MM.1S (cell line): ENCODE results near the gene TSPOAP1.

Experiments
- DNase-seq: peaks from one replicate; pipeline ENCODE4 v3.0.0-alpha.2; 2015
- H2AFZ ChIP-seq: fragments of 300-600 bp; sonication (generic); 2 replicates; pipeline ENCODE4 v1.6.0; 2016; ENCODE audit warnings: antibody characterized with exemption, low read length
- H3F3A ChIP-seq: fragments of 300-600 bp; sonication (generic); 2 replicates; pipeline ENCODE4 v1.6.1; 2016; ENCODE audit warnings: mild to moderate bottlenecking, antibody characterized with exemption, low read length, moderate library complexity, mixed read lengths; ENCODE audit not compliant: insufficient read depth
- H3K27ac ChIP-seq: fragments of 300-600 bp; sonication (generic); 2 replicates; pipeline ENCODE4 v1.5.1; 2016; ENCODE audit warnings: mild to moderate bottlenecking, low read length
- H3K27me3 ChIP-seq: fragments of 300-600 bp; sonication (generic); replicated peaks from 2 replicates; pipeline ENCODE4 v1.6.0; 2016; ENCODE audit warnings: low read length; ENCODE audit not compliant: insufficient read depth
- H3K36me3 ChIP-seq: fragments of 300-600 bp; sonication (generic); replicated peaks from 2 replicates; pipeline ENCODE4 v1.6.1; 2016; ENCODE audit warnings: mild to moderate bottlenecking, low read length, mixed read lengths; ENCODE audit not compliant: insufficient read depth
- H3K4me1 ChIP-seq: fragments of 300-600 bp; sonication (generic); 2 replicates; pipeline ENCODE4 v1.6.1; 2016; ENCODE audit warnings: low read length, mixed read lengths
- H3K4me2 ChIP-seq: fragments of 300-600 bp; sonication (generic); 2 replicates; pipeline ENCODE4 v1.6.0; 2016; ENCODE audit warnings: low read depth, low read length
- H3K4me3 ChIP-seq: fragments of 300-600 bp; sonication (generic); 2 replicates; pipeline ENCODE4 v1.5.1; 2016; ENCODE audit warnings: low read length, mixed read lengths
- H3K79me2 ChIP-seq: fragments of 300-600 bp; sonication (generic); 2 replicates; pipeline ENCODE4 v1.6.1; 2016; ENCODE audit warnings: mixed run types, low read length, mixed read lengths
- H3K9ac ChIP-seq: fragments of 300-600 bp; sonication (generic); 2 replicates; pipeline ENCODE4 v1.6.1; 2016; ENCODE audit warnings: low read length, mixed read lengths
- H3K9me2 ChIP-seq: fragments of 300-600 bp; sonication (generic); replicated peaks from 2 replicates; pipeline ENCODE4 v1.6.1; 2016; ENCODE audit warnings: mild to moderate bottlenecking, low read length, mixed read lengths; ENCODE audit not compliant: insufficient read depth
- H3K9me3 ChIP-seq: fragments of 300-600 bp; sonication (generic); replicated peaks from 2 replicates; pipeline ENCODE4 v1.6.1; 2016; ENCODE audit warnings: mild to moderate bottlenecking, low read length, mixed read lengths; ENCODE audit not compliant: insufficient read depth
- H4K20me1 ChIP-seq: fragments of 300-600 bp; sonication (generic); 2 replicates; pipeline ENCODE4 v1.6.1; 2016; ENCODE audit warnings: mild to moderate bottlenecking, low read length, moderate library complexity, mixed read lengths; ENCODE audit not compliant: insufficient read depth
- CTCF ChIP-seq: fragments of 300-600 bp; sonication (generic); IDR thresholded peaks from 2 replicates; pipeline ENCODE4 v1.5.1; 2016; ENCODE audit warnings: antibody characterized with exemption, low read length, mixed read lengths
- EZH2 ChIP-seq: fragments of 300-600 bp; sonication (generic); optimal IDR thresholded peaks from 2 replicates; pipeline ENCODE3; 2017; ENCODE audit warnings: low read depth, mild to moderate bottlenecking, antibody characterized with exemption, low read length, mixed read lengths
- EZH2phosphoT487 ChIP-seq: fragments of 300-600 bp; sonication (generic); IDR thresholded peaks from 2 replicates; pipeline ENCODE4 v1.6.1; 2018; ENCODE audit warnings: antibody characterized with exemption, low read length

Gene TSPOAP1

GRCh38 chr17:58265902-58266875 is 62.4 kb downstream of the TSPOAP1 start:
- H3K4me1 ChIP-seq = no peaks in the 10 kb centered on the region
- H3K4me2 ChIP-seq = no peak overlapping the region
- no peak overlapping the region for H3K4me3 ChIP-seq
- H3K9ac ChIP-seq = no peak overlapping the region
- H3K27me3 ChIP-seq = peaks cover 21% of the 10 kb centered on the region
- H3K36me3 ChIP-seq = no peaks in the 10 kb centered on the region
- no peaks in the 10 kb centered on the region for H3F3A ChIP-seq
- TF ChIP-seq EZH2phosphoT487 = no peak
- TF ChIP-seq EZH2 = no peak
- TF ChIP-seq CTCF = no peak
- H3K79me2 ChIP-seq = no peaks in the 10 kb centered on the region
- H2AFZ ChIP-seq = no peak overlapping the region
- no peak overlapping the region for H3K27ac ChIP-seq
- H3K9me2 ChIP-seq = no peaks in the 10 kb centered on the region
- H4K20me1 ChIP-seq = no peaks in the 10 kb centered on the region
- DNase-seq = no peak
- no peaks in the 10 kb centered on the region for H3K9me3 ChIP-seq

GRCh38 chr17:58265271-58265670 is 63.3 kb downstream of the TSPOAP1 start:
- no peak overlapping the region for H3K9ac ChIP-seq
- H3K36me3 ChIP-seq = no peaks in the 10 kb centered on the region
- no peak overlapping the region for H3K4me2 ChIP-seq
- H3K9me3 ChIP-seq = no peaks in the 10 kb centered on the region
- H2AFZ ChIP-seq = no peak overlapping the region
- H3K79me2 ChIP-seq = no peaks in the 10 kb centered on the region
- H3K9me2 ChIP-seq = no peaks in the 10 kb centered on the region
- no peak for DNase-seq
- H3K4me1 ChIP-seq = no peaks in the 10 kb centered on the region
- H3K27me3 ChIP-seq = peaks cover 29% of the 10 kb centered on the region
- no peaks in the 10 kb centered on the region for H3F3A ChIP-seq
- no peak for TF ChIP-seq CTCF
- TF ChIP-seq EZH2 = no peak
- no peak for TF ChIP-seq EZH2phosphoT487
- no peak overlapping the region for H3K4me3 ChIP-seq
- H3K27ac ChIP-seq = no peak overlapping the region
- H4K20me1 ChIP-seq = no peaks in the 10 kb centered on the region

GRCh38 chr17:58264407-58265103 is 64.0 kb downstream of the TSPOAP1 start:
- no peak overlapping the region for H3K27ac ChIP-seq
- TF ChIP-seq CTCF = no peak
- TF ChIP-seq EZH2 = no peak
- TF ChIP-seq EZH2phosphoT487 = no peak
- H2AFZ ChIP-seq = no peak overlapping the region
- H3K9me3 ChIP-seq = no peaks in the 10 kb centered on the region
- H3K9me2 ChIP-seq = no peaks in the 10 kb centered on the region
- no peak for DNase-seq
- no peaks in the 10 kb centered on the region for H3K4me1 ChIP-seq
- H4K20me1 ChIP-seq = no peaks in the 10 kb centered on the region
- H3K79me2 ChIP-seq = no peaks in the 10 kb centered on the region
- H3K4me3 ChIP-seq = no peak overlapping the region
- H3K9ac ChIP-seq = no peak overlapping the region
- no peak overlapping the region for H3K4me2 ChIP-seq
- H3K27me3 ChIP-seq = peaks cover 31% of the 10 kb centered on the region
- no peaks in the 10 kb centered on the region for H3K36me3 ChIP-seq
- H3F3A ChIP-seq = no peaks in the 10 kb centered on the region
